ENCODE results near the gene PADI6.
A peak's percentile ranks its signal among the peaks of the same experiment; 100 is the strongest.

The PADI6 gene

GRCh38 chr1:17356387-17357026, 15.5 kb upstream of the PADI6 start:
- no peak for DNase-seq (ENCODE audit: low read depth, low spot score)

DNA sequence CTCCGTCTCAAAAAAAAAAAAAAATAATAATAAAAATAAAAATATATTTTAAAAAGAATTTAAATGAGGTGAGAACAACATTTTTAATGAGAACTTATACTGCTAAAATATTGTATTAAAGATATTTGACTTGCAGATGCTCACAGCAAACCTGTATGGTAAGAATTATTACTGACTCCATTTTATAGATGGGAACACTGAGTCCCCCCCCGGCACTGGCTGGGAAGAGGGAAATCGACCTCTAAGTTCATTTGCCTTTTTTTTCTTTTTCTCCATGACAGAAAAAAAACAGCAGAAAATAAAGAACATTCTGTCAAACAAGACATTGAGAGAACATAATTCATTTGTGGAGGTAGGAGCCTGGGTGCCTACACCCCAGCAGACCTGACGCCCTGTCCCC, 13.4 kb upstream of the PADI6 start:
- no peak for DNase-seq (ENCODE audit: low read depth, low spot score)

- DNase-seq (ENCODE audit: low read depth, low spot score) = peak; percentile 42
Observed at GRCh38 chr1:17359031-17359430, 13.0 kb upstream of the PADI6 start.

GRCh38 chr1:17359808-17360207, 12.2 kb upstream of the PADI6 start:
- no peak for DNase-seq (ENCODE audit: low read depth, low spot score)

- no peak for DNase-seq (ENCODE audit: low read depth, low spot score)
Observed at GRCh38 chr1:17360272-17360956, 11.6 kb upstream of the PADI6 start.

DNA sequence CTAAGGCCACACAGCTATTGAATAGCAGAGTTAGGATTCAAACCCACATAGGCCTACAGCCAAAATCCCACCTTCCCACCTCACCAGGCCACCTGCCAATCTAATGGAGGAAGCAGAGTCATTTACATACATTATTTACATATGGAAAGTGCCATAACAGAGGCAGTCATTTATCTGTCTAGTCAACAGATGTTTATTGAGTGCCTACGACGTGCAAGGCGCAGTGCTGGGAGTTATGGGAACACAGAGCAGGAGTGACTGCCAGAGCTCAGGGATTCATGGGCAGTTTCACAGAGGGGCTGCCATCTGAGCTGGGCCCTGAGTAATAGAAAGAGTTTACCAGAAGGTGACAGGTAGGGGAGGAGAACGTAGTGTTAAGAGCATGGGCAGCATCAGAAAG, 10.3 kb upstream of the PADI6 start:
- DNase-seq (ENCODE audit: low read depth, low spot score) = no peak

- DNase-seq (ENCODE audit: low read depth, low spot score) = no peak
Observed at GRCh38 chr1:17363351-17363750, 8.6 kb upstream of the PADI6 start.

GRCh38 chr1:17363771-17364170, 8.2 kb upstream of the PADI6 start:
- DNase-seq (ENCODE audit: low read depth, low spot score) = no peak

GRCh38 chr1:17365293-17365692, 6.7 kb upstream of the PADI6 start:
- DNase-seq (ENCODE audit: low read depth, low spot score) = no peak

- DNase-seq (ENCODE audit: low read depth, low spot score) = peak; percentile 69
Observed at GRCh38 chr1:17369466-17369865, 2.5 kb upstream of the PADI6 start.

DNA sequence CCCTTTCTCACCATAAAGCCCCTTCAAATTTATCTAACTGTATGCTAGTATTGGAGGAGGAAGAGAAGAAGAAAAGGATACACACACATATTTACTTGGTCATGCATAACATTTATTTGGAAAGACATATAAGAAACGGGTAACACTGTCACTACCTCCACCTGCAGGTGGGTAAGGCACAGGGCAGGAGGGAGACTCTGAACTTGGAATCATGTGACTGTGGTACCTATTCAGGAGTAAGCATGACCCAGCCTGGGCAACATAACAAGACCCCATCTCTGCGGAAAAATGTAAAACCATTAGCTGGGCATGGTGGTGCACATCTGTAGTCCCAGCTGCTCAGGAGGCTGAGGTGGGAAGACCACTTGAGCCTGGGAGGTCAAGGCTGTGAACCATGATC, 1.4 kb upstream of the PADI6 start:
- DNase-seq (ENCODE audit: low read depth, low spot score) = no peak

GRCh38 chr1:17372955-17373354, 959 bp downstream of the PADI6 start:
- DNase-seq (ENCODE audit: low read depth, low spot score) = no peak

DNA sequence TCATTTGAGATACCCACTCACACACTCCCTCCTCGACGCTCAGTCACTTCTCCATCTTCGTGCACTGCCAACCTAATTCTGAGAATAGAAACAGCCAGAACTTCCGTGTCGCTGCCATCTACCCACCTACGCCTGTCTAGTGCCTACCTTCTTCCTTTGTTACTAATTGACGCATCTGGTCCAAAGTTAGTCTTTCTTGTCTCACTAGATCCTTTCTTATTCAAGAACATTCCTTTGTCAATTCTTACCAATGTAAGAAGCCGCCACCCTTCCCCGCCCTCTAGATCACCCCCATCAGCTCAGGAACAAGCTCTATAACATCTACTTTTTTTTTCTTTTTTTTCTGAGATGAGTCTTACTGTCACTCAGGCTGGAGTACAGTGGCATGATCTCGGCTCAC, 3.7 kb downstream of the PADI6 start:
- no peak for DNase-seq (ENCODE audit: low read depth, low spot score)

- peak; percentile 75 for DNase-seq (ENCODE audit: low read depth, low spot score)
Observed at GRCh38 chr1:17377325-17377953, 5.4 kb downstream of the PADI6 start.

GRCh38 chr1:17381161-17381560, 9.2 kb downstream of the PADI6 start:
- no peak for DNase-seq (ENCODE audit: low read depth, low spot score)

- DNase-seq (ENCODE audit: low read depth, low spot score) = no peak
Observed at GRCh38 chr1:17392199-17392740, 20.3 kb downstream of the PADI6 start.

GRCh38 chr1:17393230-17393629, 21.2 kb downstream of the PADI6 start:
- DNase-seq (ENCODE audit: low read depth, low spot score) = no peak

GRCh38 chr1:17397910-17398695, 26.1 kb downstream of the PADI6 start:
- DNase-seq (ENCODE audit: low read depth, low spot score) = no peak

DNA sequence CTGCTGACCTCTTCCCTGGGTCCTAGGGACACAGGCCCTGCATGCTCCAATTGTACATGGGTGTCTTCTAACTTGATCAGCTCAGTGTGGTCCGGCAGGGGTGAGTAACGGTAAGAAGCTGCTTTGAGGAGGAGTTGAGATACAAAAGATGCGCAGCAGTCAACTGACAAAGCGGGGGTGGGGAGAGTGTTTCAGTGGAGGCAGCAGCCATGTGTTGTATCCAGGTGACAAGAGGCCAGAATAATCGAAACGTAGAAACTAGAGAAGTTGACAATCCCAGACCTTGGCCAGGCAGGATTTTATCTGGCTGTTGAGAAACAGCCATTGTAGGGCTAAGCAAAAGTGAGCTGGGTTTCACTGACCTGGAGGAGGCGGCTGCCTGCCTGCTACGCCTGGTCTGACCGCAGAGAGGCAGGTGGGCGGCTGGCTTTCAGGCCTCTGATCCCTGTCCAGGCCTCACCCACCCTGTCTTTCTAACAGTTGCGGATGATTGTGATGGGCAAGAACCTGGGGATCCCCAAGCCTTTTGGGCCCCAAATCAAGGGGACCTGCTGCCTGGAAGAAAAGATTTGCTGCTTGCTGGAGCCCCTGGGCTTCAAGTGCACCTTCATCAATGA, 28.8 kb downstream of the PADI6 start:
- DNase-seq (ENCODE audit: low read depth, low spot score) = no peak

DNA sequence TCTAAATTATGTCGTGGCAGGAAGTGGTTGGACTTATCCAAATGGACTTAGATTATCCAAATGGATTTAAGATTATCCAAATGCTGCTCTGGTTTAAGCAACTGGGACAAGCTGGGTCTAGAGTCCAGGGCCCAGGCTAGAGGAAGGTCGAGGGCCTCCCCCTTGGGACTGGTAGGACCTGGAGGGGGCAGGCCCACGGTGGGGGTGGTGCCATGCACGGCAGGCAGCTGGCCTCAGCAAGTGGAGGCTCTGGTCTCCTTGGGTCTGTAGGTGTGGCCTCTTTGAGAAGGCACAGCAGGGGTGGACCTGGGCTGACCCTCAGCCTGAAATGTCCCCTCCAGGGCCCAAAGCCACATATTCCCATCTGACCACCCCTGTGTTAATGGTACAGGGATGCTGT, 29.8 kb downstream of the PADI6 start:
- no peak for DNase-seq (ENCODE audit: low read depth, low spot score)

DNA sequence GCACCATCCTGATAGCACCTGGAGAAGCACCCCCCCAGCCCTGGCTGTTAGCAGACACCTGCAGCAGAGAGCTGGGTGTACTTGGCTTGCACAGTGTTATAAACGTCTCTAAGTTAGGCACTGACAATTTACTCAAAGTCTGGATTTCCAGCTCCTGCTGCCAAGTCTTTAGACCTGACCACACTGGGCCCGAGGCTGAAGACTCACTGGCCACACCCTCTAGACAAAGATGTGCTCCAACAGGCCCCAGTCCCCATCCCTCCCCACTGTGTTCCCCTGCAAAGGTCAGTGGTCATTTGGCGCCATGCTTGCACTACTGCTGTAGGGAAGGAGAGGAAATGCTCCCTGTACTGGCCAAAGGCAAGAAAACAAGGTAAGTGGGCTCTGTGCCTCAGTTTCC, 31.1 kb downstream of the PADI6 start:
- no peak for DNase-seq (ENCODE audit: low read depth, low spot score)

Measured in ELF-1 (cell line).